Right ventricle myocardium inferior (tissue), 1 donor: ENCODE results near the gene CHCHD6. TPM values are rescaled to one million over a fixed set of nuclear protein-coding genes. Genes with fewer than 3 reads are reported as not detected.

Source experiments
- ATAC-seq: fragments of 200-7000 bp; cut with Tn5 transposase; one replicate; pipeline ENCODE4 v1.9.1; 2020; ENCODE audit warnings: mild to moderate bottlenecking, moderate library complexity
- DNase-seq: peaks from one replicate; pipeline ENCODE4 v3.0.0; 2021; ENCODE audit errors: missing footprints
- intact Hi-C: fragments of 100-400 bp; cut with DNase I; formaldehyde crosslinking; loops from one replicate; pipeline ENCODE4 v1.11.0; 2022
- total RNA-seq: library from RNA; stranded (reverse); fragmentation: NEBNext Ultra II Directional; extraction: Animal tissue kit (Norgen Biotek cat#: 25700); gene quantifications from one replicate; pipeline ENCODE4 v1.2.1, GENCODE V29; 2021
- donor health status: DM: no; HTN: yes; CAD: no; lungs with severe emphysema.

The CHCHD6 gene
- total RNA-seq, 1 donor from 2014 or later = 11.7 TPM

DNA sequence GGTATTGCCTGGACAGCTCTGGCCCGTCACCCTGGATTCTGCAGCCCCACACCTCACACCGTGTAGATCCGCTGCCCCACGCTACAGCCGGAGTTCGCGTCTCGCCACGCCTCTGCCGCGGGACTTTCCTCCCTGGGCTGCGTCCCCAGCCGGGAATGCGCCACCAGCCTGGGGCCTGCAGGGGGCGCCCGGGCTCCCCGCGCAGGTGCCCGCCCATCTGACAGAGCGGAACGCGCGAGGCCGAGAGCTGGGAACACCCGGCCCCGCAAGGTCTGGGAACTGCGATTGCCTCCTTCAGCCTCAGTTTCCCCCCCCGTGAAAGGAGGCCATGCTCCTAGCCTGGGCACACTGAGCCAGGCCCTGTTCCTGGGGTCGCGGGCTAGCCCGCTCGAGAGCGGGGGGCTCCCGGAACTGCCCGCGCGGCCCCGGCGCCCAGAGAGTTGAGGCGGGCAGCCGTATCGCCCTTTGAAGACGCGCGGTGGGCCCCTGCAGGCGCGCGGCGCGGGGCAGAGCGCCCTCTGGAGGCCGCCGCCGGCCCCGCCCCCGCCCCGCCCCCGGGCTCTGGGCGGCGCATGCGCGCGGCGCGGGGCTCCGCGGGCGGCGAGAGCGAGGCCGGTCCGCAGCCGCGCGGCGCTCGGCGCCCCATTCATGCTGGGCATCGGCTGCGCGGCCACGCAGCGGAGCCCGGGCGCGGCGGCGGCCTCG lies 278.6 kb downstream of the CHCHD6 start, which contains the start of gene PLXNA1:
TSS of gene PLXNA1 (plus strand) at position 645 of the 705 bp plus-strand sequence. CDS start 5,479 bp downstream, outside the sequence.
- DNase-seq = peak; percentile 90
- ATAC-seq = peak; percentile 83
- intact Hi-C loops = loop anchor here (1.0 to 10.0 kb wide), 5 partner anchors 195 to 562 kb away; no protein-coding TSS in a partner anchor

GRCh38 chr3:126983276-126983652 lies 279.2 kb downstream of the CHCHD6 start:
- ATAC-seq = no peak
- DNase-seq = peak; percentile 48
- intact Hi-C loops = loop anchor here (1.0 to 10.0 kb wide), 5 partner anchors 194 to 562 kb away; no protein-coding TSS in a partner anchor

DNA sequence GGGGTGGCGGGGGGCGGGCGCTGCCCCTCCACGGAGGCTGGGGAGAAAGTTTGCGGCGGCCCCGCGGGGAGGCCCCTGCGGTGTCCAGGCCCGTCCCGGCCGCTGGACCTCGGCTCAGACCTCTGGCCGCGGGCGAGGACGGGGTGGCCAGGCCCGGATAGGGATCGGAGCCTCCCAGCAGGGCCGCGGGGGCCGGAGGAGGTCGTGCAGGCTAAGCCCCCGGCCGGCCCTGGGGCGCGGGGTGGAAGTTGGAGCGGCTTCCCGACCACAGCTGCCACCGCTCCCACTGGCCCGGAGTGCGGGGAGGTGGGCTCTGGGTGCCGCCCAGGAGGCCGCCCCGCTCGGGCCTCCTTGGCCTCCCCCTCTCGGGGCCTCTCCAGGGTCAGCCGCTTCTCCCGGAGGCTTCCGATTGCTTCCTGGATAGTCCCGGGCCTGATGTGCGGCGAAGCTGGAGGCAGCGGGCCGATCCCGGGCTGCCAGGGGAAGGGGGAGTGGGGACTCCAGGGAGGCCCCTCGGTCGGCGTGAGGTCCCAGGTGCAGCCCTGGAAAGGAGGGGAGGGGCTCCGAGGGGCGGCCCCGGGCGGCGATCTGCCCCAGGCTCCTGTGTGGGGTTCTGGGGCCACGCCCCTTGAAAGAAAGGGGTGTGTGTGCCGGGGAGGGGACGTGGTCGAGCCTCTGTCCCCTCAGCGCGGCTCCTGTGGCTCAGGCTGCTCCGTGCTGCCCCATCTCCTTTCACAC lies 279.8 kb downstream of the CHCHD6 start:
- no peak for ATAC-seq
- peak; percentile 68 for DNase-seq
- intact Hi-C loops = loop anchor here (1.0 to 10.0 kb wide), 5 partner anchors 193 to 561 kb away; no protein-coding TSS in a partner anchor

DNA sequence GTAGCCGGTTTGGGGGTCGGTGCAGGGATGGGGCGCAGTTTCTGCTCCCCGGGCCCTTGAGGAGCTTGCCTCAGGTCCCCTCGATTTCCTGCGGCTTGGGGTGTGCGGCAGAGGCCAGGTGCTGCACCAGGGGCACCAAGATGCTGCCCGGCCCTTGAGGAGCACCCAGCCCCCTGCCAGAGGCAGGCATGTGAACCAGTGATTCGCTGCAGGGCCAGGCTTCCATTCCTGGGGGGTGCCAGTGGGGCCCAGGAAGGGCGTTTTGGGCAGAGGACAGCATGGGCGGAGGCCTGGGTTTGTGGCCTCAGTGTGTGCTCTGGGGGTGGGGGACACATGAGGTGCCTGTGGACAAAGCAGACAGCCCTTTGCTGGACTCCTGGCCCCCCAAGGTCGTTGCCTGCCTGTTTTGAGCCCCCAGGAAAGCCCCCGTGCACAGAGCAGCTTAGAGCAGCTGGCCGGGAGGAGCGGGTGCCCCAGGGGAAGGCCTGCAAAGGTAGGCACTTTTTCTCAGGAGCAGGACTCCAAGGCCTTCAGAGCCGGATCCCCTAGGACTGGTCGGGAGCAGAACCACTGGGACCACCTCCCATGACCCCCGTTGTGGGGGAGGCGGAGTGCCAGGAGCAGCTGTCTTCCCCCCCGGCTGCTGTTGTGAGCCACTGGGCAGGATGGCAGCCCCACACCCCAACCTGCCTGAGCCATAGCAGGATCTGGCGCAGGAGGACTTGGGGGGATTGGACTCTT lies 280.5 kb downstream of the CHCHD6 start:
- intact Hi-C loops = loop anchor here (5.0 to 10.0 kb wide), 3 partner anchors 193 to 560 kb away; no protein-coding TSS in a partner anchor
- DNase-seq (peak; percentile 56), ATAC-seq (no peak)

DNA sequence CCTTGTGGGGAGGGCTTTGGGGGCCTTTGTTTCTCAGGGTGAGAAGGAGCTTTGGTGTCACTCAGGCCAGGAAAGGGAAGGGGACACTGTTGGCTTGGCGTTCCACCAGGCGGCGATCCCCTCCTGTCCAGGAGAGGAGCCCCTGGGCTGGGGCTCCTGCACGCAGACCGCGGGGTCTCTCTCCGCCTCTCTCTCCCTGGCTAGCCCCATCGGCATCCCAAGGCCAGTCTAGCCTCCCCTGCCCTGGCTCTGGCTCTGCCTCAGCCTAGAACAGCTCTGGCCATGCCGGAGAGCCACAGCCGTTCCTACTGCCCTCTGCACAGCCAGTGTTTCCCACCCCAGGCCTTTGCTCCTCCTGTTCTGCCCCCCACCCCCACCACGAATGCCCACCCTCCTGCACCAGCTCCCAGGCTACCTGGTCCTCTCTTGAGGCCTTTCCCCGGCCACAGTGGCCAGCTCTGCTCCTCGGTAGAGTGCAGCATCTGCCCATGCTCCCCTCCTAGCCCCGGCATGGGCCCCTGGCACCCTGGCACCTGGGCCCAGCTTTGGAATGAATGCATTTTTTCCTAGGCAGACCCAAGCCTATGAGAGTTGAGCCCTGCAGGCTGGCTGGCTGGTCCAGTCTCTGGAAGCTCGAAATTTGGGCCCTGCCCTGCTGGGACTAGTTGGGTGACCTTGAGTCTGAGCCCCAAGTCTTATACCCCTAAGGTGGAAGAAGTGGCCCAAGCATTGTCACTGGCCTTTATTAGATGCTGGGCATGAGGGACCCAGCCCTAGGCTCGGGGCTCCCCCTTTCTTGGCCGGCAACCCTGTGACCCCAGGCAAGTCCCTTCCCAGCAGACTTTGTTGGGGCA lies 281.3 kb downstream of the CHCHD6 start:
- no peak for DNase-seq
- ATAC-seq = no peak
- intact Hi-C loops = loop anchor here (10.0 kb wide), 1 partner anchor 559 kb away; no protein-coding TSS in a partner anchor

GRCh38 chr3:126986001-126986400 lies 282.0 kb downstream of the CHCHD6 start:
- intact Hi-C loops = loop anchor here (10.0 kb wide), 1 partner anchor 559 kb away; no protein-coding TSS in a partner anchor
- DNase-seq (no peak), ATAC-seq (no peak)

- DNase-seq (no peak), ATAC-seq (no peak)
- intact Hi-C loops = loop anchor here (10.0 kb wide), 1 partner anchor 558 kb away; no protein-coding TSS in a partner anchor
These were observed 283.1 kb downstream of the CHCHD6 start for GRCh38 chr3:126987129-126987528.

- DNase-seq (no peak), ATAC-seq (no peak)
- intact Hi-C loops = loop anchor here (10.0 kb wide), 1 partner anchor 557 kb away; no protein-coding TSS in a partner anchor
These were observed 283.6 kb downstream of the CHCHD6 start for GRCh38 chr3:126987596-126987995.

DNA sequence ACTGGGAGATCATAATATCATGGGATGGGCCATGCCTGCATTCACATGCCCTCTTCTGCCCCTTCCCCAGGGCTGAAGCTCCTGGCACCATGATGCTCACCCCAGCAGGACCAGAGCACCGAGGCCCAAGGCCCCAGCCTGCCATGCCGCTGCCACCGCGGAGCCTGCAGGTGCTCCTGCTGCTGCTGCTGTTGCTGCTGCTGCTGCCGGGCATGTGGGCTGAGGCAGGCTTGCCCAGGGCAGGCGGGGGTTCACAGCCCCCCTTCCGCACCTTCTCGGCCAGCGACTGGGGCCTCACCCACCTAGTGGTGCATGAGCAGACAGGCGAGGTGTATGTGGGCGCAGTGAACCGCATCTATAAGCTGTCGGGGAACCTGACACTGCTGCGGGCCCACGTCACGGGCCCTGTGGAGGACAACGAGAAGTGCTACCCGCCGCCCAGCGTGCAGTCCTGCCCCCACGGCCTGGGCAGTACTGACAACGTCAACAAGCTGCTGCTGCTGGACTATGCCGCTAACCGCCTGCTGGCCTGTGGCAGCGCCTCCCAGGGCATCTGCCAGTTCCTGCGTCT lies 284.5 kb downstream of the CHCHD6 start:
- no peak for ATAC-seq

GRCh38 chr3:126989316-126990023 lies 285.4 kb downstream of the CHCHD6 start:
- intact Hi-C loops = loop anchor here (10.0 kb wide), 1 partner anchor 555 kb away; no protein-coding TSS in a partner anchor
- peak; percentile 66 for DNase-seq
- no peak for ATAC-seq

More for the DNA sequence above, 284.5 kb downstream of the CHCHD6 start:
- DNase-seq = peak; percentile 74
- intact Hi-C loops = loop anchor here (10.0 kb wide), 1 partner anchor 556 kb away; no protein-coding TSS in a partner anchor

- intact Hi-C loops = no loop called here
- peak; percentile 63 for DNase-seq
- no peak for ATAC-seq
These were observed 286.1 kb downstream of the CHCHD6 start for GRCh38 chr3:126990024-126990700.

DNA sequence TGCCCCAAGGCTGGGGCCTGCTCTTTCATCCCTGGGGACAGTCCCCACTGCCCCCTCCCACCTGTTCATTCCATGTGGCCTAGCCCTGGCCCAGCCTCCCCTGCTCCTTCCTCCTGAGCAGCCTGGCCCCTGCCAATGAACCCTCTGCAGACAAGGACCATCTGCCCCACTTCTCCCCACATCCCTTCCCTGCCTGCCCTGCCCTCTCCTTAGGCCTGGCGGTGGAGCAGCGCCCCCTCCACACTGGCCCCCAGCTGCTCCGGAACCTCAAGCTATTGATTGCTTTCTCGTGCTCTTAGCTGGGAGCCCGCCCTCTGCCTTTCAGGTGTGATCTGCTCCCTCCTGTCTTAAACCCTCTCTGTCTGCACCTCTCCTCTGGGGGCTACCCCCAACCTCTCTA lies 286.9 kb downstream of the CHCHD6 start:
- DNase-seq (peak; percentile 44), ATAC-seq (no peak)
- intact Hi-C loops = no loop called here

DNA sequence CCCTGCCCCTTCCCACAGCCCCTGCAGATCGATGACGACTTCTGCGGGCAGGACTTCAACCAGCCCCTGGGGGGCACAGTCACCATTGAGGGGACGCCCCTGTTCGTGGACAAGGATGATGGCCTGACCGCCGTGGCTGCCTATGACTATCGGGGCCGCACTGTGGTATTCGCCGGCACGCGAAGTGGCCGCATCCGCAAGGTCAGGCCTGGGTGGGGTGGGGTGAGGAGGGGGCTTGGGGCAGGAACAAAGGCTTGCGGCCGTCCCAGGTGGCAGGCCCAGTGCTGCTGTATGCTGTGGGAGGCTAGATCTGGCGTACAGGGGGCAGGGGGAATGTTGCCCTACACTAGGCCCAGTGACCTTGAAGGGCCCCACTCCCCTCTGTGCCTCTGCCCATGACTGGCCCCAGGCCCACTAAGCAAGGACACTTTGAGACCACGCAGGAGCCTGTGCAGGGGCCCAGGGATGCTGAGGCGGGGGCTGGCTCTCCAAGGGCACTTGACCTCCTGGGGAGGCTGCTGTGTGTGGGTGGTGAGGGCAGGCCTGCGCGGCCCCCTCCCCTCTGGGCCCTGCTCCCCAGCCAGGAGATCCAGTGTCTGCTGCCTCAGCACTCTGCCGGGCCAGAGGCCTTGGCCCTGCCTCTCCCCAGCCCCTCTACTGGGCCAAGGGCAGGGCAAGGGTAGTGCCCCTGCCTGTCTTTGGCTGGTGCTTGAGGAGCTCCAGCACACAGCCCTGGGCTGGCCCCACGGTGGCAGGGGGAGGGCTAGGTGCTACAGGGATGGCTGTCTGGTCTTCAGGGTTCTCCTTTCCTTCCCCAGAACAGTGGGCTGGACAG lies 287.5 kb downstream of the CHCHD6 start:
- intact Hi-C loops = no loop called here
- peak; percentile 68 for DNase-seq
- ATAC-seq = peak; percentile 33

DNA sequence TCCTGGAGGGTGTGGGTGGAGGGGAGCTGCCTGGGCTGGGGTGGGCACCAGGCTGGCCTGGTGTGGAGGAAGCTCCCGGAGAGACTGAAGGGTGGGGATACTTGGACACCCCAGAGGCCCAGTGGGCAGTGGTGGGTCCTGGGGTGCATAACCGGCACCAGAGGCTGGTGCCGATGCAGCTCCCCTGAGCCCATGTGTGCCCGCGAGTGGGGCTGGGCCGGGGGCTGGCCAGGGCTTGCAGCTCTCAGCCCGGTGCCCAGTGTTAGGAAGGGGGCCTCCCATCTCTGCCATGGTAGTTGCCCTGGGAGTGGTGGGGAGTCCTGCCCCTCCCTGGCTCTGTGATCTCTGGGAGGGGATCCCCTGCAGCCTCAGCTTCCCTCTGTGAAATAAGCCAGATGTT lies 288.2 kb downstream of the CHCHD6 start:
- intact Hi-C loops = no loop called here
- DNase-seq (peak; percentile 40), ATAC-seq (no peak)

DNA sequence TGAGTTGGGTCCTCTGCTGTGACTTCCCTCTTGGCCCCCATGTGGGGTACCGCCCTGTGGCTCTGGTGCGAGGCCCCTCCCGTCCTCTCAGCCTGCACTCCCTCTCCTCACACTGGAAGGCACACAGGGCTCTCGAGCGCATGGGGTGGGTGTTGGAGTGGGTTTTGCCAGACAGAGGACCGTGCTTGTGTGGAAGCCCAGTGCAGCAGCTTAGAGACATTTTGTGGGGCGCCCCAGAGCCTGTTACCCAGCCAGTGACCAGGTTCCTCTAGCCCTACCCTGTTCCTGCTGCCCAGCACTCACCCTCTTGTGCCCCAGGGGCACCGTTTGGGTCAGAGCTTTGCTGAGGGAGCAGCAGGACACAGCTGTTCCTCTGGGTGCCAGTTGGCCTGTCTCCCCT lies 288.7 kb downstream of the CHCHD6 start:
- intact Hi-C loops = no loop called here
- ATAC-seq (no peak), DNase-seq (peak; percentile 59)

DNA sequence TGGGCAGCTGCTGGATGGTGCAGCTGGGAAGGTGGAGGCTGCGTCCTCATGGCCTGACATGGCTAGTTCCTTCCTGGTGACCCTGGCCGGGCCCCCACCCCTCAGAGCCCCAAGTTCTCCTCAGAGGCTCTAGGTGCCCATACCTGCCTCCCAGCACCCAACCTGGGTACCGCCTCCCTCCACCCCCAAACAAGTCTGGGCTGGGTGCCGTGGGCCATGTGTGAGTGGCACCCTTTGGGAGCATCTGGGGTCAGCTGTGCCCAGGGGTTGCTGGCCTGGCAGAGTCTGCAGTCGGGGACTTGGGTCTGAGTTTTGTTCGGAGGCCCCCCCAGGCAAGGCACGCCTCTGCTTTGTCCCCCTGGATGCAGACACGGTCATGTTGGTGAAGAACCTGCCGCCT lies 289.4 kb downstream of the CHCHD6 start:
- no peak for ATAC-seq
- intact Hi-C loops = no loop called here
- DNase-seq = no peak
